HFF-Myc (cell line): Measurements from ENCODE around the gene ZNF35.

Experiments
- DNase-seq: peaks from one replicate; pipeline ENCODE4 v3.0.0-alpha.2; 2011; ENCODE audit warnings: low read depth; ENCODE audit errors: extremely low read depth
- H3K4me3 ChIP-seq: replicated peaks from 2 replicates; pipeline ENCODE4 v1.5.1; 2011; ENCODE audit warnings: low read depth, mild to moderate bottlenecking, control low read depth, low read length
- TF ChIP-seq, protein P1 (sequence below): IDR thresholded peaks from 2 replicates; pipeline ENCODE4 v1.5.1; 2012; ENCODE audit warnings: mild to moderate bottlenecking, low read depth, low read length, control low read depth; ENCODE audit errors: missing control alignments

Gene ZNF35

DNA sequence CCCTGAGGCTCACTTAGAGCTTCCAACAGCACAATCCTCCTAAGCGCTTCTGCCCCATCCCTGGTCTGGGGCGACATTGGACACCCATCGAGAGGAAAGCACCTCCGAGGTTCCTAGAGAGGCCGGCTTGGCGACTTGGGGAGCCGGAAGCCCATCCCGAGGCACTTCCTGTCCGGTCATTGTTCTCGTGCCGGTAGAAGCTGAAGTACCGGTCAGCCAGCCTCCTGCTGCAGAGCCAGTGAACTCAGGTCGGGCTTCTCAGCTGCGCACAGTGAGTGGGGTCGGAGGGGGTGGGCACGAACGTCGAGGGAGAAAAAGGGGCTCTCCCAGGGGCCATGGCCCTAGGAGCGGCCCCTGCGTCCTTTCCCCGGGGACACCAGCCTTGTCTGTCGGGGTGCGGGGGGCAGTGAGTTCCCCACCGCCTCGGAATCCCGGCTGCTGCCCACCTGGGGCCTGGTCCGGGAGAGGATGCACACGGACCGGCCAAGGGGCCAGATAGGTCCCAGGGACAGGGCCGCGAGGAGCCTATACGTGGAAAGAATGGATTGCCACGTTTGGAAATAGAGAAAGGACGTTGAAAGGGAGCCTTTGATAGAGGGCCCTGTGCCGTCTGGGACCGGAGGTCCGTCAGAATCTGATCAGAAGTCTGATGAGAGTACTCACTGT, at the start of gene ZNF35:
Gene ZNF35 (plus strand): TSS at position 169 of the 666 bp plus-strand sequence. CDS start 2,336 bp downstream, outside the sequence.
- DNase-seq, result peak; percentile 72

GRCh38 chr3:44601749-44602148, 46.8 kb upstream of the ZNF35 start:
- TF ChIP-seq, protein P1, sequence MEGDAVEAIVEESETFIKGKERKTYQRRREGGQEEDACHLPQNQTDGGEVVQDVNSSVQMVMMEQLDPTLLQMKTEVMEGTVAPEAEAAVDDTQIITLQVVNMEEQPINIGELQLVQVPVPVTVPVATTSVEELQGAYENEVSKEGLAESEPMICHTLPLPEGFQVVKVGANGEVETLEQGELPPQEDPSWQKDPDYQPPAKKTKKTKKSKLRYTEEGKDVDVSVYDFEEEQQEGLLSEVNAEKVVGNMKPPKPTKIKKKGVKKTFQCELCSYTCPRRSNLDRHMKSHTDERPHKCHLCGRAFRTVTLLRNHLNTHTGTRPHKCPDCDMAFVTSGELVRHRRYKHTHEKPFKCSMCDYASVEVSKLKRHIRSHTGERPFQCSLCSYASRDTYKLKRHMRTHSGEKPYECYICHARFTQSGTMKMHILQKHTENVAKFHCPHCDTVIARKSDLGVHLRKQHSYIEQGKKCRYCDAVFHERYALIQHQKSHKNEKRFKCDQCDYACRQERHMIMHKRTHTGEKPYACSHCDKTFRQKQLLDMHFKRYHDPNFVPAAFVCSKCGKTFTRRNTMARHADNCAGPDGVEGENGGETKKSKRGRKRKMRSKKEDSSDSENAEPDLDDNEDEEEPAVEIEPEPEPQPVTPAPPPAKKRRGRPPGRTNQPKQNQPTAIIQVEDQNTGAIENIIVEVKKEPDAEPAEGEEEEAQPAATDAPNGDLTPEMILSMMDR, result no peak
- no peak overlapping the region for H3K4me3 ChIP-seq
- DNase-seq, result no peak

More for the DNA sequence above, at the start of gene ZNF35:
- peak within 1 kb of the TSS; percentile 81 for H3K4me3 ChIP-seq
- TF ChIP-seq, protein P1, result no peak

- no peak for DNase-seq
- H3K4me3 ChIP-seq, result no peak overlapping the region
- TF ChIP-seq, protein P1, result no peak
These were observed 35.9 kb upstream of the ZNF35 start for GRCh38 chr3:44612678-44613077.

- DNase-seq, result peak; percentile 87
- TF ChIP-seq, protein P1, result no peak
- peak within 1 kb of the TSS; percentile 68 for H3K4me3 ChIP-seq
These were observed 23.6 kb upstream of the ZNF35 start, which contains the start of gene ZNF197 for GRCh38 chr3:44624749-44625480. TSS of gene ZNF197 (plus strand) at chr3:44625036. CDS start at chr3:44629155, 4,119 bp downstream.

GRCh38 chr3:44628716-44629115, 19.8 kb upstream of the ZNF35 start:
- TF ChIP-seq, protein P1, result no peak
- H3K4me3 ChIP-seq, result no peak overlapping the region
- DNase-seq, result no peak

DNA sequence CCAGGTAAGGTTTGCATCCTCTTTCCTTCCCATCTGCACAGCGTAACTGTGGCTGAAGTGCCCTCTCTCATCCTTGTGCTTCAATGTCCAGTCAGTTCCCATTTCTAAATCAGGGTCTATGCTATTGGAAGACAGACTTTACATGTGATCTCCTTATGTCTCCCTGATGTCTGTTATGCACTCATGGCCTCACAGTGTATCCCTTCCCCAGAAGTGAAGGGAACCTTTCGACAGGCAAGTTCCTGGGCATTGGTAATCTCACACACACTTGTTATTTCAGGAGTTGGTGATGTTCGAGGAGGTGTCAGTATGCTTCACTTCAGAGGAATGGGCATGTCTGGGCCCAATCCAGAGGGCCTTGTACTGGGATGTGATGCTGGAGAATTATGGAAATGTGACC, 16.3 kb upstream of the ZNF35 start:
- no peak overlapping the region for H3K4me3 ChIP-seq
- no peak for DNase-seq
- TF ChIP-seq, protein P1, result no peak
